ENCODE measurements around the gene CENPC.

GRCh38 chr4:67512501-67512900, 32.8 kb downstream of the CENPC start:
- TF ChIP-seq CTCF (IDR thresholded peaks at IDR 0.05) (no peak), POLR2A (IDR thresholded peaks at IDR 0.05) (no peak)
